Activated CD4-positive, alpha-beta T cell treated with anti-CD3 and anti-CD28 coated beads, Interleukin-2, amount 10 ng/mL, durations not matched to agents 24 days and 14 days (primary cell): Measurements from ENCODE around the gene ICAM3. TPM values are rescaled to one million over a fixed set of nuclear protein-coding genes. Genes with fewer than 3 reads are reported as not detected.

Source experiments
- DNase-seq: peaks from one replicate; pipeline ENCODE4 v3.0.0; 2022
- H3K27ac Mint-ChIP-seq: one replicate; pipeline ENCODE4 v1.8.0; 2022; ENCODE audit warnings: mild to moderate bottlenecking, mixed read lengths
- H3K27me3 Mint-ChIP-seq: one replicate; pipeline ENCODE4 v1.8.0; 2022; ENCODE audit warnings: mixed read lengths
- H3K36me3 Mint-ChIP-seq: one replicate; pipeline ENCODE4 v1.8.0; 2022; ENCODE audit warnings: low read depth, mild to moderate bottlenecking, mixed read lengths
- H3K4me1 Mint-ChIP-seq: one replicate; pipeline ENCODE4 v1.8.0; 2021; ENCODE audit warnings: mixed read lengths
- H3K4me3 Mint-ChIP-seq: one replicate; pipeline ENCODE4 v1.8.0; 2022; ENCODE audit warnings: mild to moderate bottlenecking, moderate library complexity, mixed read lengths
- H3K9me3 Mint-ChIP-seq: one replicate; pipeline ENCODE4 v1.8.0; 2021; ENCODE audit warnings: mixed read lengths
- intact Hi-C: fragments of 100-400 bp; cut with micrococcal nuclease; formaldehyde crosslinking; loops from one replicate; pipeline ENCODE4 v1.15.1; 2023
- total RNA-seq: library from RNA; stranded (reverse); gene quantifications from 2 replicates; pipeline ENCODE4 v1.2.3, GENCODE V29; 2022

The ICAM3 gene
- total RNA-seq, 1 donor from 2014 or later, result 104 TPM

DNA sequence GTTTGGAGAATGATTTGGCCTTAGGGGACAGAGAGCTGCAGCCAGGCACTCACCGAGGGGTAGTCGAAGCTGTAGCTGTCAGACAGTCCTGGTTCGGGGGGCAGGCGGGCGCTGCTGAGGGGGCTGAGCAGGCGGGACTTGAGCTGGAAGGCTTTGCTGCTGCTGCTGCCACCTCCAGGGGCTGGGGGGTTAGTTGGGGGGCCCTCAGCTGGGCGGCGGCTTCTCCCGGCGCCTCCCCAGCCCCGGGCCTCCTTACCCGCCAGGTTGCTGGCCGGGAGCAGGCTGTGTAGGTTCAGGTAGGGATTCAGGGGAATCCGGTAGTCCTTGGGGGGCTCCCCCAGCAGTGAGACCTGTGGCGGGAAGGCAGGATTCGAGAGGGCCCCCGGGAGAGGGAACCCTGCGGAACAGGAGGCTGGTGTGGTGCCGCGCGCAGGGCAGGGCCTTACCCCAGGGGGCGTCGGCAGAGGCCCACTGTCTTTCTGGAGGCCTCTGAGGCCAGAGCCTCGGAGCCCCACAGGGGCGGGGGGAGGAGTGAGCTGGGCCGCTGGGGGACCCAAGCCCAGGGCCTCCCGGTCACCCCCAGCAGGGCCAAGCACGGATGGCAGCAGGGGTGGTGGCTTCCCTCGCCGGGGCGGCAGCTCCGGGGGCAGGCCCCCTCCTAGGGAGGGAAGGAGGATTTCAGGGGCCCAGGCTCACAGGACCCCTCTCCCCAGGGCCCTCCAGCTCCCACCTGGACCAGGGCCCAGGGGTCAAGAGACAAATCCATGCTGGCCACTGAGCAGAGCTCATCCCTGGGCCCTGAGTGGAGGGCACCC, 18.6 kb downstream of the ICAM3 start:
- Mint-ChIP-seq H3K4me1 (peaks cover 6% of the 10 kb centered on the region), H3K27me3 (no peaks in the 10 kb centered on the region), H3K27ac (no peak overlapping the region), H3K36me3 (peaks cover 37% of the 10 kb centered on the region), H3K4me3 (no peak overlapping the region), H3K9me3 (no peaks in the 10 kb centered on the region)
- intact Hi-C loops, result no loop called here
- DNase-seq, result no peak

DNA sequence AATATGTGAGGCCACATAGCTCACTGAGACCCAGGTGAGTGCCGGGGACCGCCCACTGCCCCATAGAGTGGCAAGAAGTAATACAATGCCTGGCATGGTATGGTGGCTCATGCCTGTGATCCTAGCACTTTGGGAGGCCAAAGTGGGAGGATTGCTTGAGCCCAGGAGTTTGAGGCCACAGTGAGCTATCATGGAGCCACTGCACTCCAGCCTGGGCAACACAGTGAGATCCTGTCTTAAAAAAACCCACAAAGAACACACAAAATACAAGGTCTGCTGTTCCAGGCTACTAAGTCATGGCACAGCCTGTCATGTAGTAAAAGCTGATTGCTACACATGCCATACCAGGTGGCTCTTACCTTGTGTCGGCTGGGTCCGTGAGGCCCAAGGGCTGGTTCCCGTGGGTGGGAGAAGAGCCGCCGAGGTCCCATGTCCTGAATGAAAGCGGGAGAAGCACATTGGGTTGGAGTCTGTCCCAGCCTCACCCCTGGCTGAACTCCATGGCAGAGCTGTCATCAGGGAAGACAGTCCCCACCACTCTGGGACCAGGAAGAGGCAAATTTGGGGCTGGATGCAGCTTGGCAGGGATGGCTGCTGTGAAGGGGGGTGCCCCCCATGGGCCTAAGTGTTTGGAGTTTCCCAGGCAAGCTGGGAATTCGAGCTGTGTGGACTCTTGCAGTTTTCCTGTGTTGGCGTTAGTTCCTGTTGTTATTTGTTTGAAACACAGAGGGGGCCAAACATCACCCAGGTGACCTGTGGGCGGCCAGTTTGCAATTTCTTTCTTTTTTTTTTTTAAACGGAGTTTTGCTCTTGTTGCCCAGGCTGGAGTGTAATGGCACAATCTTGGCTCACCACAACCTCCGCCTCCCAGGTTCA, 20.4 kb downstream of the ICAM3 start:
- intact Hi-C loops, result loop anchor here (5.0 kb wide), 1 partner anchor 47 kb away; the partner anchor contains the start of gene ICAM1
- H3K4me3 Mint-ChIP-seq, result no peak overlapping the region
- no peak overlapping the region for H3K27ac Mint-ChIP-seq

DNA sequence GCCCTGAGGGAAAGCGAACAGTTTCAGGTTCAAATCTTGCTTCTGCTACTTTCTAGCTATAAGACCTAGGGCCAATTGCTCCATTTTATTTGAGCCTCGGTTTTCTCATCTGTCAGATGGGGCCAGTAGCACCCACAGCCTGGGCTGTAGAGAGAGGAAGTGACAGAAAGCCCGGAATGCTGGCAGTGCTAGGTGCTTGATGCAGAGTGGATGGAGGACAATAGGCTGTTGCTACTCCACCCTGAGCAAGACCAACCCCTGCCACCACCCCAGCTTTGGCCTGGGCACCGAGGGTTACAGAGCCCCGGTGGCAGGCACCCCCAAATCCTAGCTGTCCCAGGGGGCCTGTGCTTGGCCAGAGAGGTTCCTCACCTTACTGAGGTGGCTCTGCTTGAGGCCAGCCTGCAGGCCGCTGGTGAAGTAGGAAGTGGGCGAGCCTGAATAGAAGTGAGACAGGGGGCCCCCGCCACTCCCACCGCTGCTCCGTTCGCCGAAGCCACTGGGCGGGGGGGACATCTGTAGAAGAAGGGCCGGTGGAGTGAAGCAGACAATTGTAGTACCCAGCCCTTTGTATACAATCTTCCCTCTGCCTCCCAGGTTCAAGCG, 21.5 kb downstream of the ICAM3 start:
- no peaks in the 10 kb centered on the region for H3K27me3 Mint-ChIP-seq
- peaks cover 26% of the 10 kb centered on the region for H3K36me3 Mint-ChIP-seq
- H3K9me3 Mint-ChIP-seq, result no peaks in the 10 kb centered on the region
- no peak for DNase-seq
- intact Hi-C loops, result loop anchor here (5.0 kb wide), 1 partner anchor 46 kb away; the partner anchor contains the start of gene ICAM1
- peaks cover 14% of the 10 kb centered on the region for H3K4me1 Mint-ChIP-seq
- H3K27ac Mint-ChIP-seq, result no peak overlapping the region
- no peak overlapping the region for H3K4me3 Mint-ChIP-seq

More for the DNA sequence above, 20.4 kb downstream of the ICAM3 start:
- no peaks in the 10 kb centered on the region for H3K9me3 Mint-ChIP-seq
- no peaks in the 10 kb centered on the region for H3K27me3 Mint-ChIP-seq
- DNase-seq, result no peak
- H3K4me1 Mint-ChIP-seq, result peaks cover 14% of the 10 kb centered on the region
- H3K36me3 Mint-ChIP-seq, result peaks cover 31% of the 10 kb centered on the region

DNA sequence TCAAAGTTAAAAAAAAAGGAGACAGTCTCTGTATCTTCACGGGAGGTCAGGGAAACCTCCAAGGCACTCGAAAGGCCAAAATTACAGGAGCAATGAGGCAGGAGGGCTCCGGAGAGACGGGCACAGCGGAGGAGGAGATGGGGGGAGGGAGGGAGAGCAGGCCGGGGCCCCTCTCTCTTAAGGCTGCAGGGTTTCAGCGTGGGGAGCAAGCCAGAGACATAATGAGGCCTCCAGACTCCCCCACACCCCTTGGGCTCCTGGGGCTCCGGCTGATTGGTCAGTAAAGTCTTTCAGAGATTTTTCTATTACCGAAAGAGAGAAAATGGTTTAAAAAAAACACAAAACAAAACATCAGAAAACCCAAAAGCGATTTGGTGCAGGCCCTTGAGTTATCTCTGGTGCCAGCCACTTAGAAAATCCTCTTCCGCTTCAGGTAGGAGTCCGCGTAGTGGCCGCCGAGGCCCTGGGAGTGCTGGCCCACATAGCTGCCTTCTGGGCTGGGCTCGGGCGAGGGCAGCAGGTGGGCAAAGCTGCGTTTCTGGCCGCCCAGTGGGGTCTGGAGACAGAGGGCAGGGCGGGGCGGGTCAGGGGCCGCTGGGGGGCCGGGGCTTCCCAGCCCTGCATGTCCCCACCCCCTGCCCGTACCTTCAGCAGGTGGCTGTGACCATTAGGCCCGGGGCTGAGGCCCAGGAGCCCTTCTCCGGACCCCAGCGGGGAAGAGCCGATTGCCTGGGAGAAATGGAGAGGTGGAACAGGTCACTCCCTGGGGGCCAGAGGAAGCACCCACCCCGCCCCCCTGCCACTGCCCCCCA, 22.2 kb downstream of the ICAM3 start:
- peaks cover 26% of the 10 kb centered on the region for H3K36me3 Mint-ChIP-seq
- no peaks in the 10 kb centered on the region for H3K9me3 Mint-ChIP-seq
- intact Hi-C loops, result loop anchor here (5.0 kb wide), 1 partner anchor 45 kb away; the partner anchor contains the start of gene ICAM1
- no peaks in the 10 kb centered on the region for H3K27me3 Mint-ChIP-seq
- H3K27ac Mint-ChIP-seq, result no peak overlapping the region
- H3K4me3 Mint-ChIP-seq, result no peak overlapping the region
- H3K4me1 Mint-ChIP-seq, result peaks cover 14% of the 10 kb centered on the region
- DNase-seq, result no peak

DNA sequence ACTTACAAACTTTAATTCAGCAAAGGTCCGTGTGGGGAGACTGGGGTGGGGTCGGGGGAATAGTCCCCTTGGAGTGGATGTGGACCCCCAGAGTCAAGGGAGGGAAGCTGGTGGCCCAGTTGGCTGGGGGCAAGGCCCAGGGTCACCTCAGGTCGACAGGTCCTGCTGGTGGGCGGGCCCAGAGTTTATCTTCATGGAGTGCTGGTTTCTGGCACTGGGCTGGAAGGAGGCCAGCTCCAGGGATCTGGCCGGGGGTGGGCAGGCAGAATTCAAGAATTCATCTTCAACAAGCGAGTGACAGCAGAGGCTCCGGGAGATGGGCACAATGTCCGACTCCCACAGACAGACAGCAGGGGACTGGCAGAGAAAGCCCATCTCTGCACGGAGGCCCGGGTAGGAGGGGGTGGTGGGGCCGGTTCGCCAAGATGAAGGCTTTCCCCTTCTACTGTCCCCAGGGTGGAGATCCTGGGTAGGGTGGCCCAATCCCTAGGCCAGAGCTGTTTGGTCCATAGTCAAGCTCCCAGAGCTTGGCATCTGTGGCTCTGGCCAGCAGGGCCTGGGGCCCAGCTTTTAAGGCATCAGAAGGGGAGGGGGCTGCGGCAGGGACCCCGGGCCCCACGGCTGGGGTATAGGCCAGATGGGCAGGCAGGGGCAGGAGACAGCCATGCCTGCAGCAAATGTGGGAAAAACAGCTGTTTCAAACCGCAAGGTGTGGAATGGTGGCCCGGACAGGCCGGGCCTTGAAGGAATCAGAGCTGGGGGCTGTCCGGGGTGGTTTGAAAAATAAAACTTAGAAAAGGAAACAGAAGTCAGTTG, 23.0 kb downstream of the ICAM3 start:
- no peak for DNase-seq
- Mint-ChIP-seq H3K4me1 (peaks cover 14% of the 10 kb centered on the region), H3K9me3 (no peaks in the 10 kb centered on the region), H3K4me3 (peak overlapping the region; percentile 86), H3K27ac (peak overlapping the region; percentile 83), H3K27me3 (no peaks in the 10 kb centered on the region), H3K36me3 (peaks cover 21% of the 10 kb centered on the region)
- intact Hi-C loops, result loop anchor here (5.0 kb wide), 1 partner anchor 44 kb away; the partner anchor contains the start of gene ICAM1

DNA sequence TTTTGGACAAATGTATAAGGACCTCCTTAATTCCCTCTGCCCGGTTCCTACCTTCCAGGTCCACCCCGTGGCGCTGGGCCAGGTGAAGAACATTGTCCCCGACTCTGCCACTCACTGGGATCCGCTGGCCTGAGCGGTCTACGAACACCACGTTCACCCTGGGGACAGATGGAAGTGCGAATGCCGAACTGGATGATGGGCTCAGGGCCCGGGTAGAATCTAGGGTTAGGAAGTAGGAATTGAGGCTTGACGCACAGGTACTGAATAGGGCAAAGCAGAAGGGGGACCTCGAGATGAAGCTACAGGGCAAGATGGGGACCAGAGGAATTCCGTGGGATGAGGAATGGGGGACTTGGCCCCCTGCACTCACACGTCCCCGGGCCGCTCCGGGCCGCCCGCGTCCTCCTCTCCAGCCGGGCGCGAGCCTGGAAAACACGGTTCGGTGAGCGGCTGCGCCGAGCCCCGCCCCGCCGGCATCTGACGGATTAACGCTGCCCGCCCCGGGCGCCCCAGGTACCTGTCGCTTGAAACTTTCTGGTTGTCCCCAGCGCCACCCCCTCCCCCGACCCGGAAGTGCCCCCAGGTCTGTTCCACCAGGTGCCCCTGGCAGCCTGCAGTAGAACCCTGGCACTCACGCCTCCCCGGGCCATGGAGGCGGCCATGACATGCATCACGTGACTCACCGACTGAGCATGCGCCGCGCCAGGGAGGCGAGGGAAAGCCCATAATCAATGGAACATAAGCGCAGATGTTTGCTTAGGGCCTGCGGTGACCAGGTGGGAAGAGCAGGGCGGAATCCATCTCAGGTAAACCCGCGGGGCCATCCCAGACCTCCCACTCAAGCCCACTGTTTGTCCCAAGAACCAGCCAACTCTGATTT, 23.8 kb downstream of the ICAM3 start, which contains the start of gene FDX2:
Gene FDX2 (minus strand): TSS at position 681 of the 880 bp plus-strand sequence. CDS start 19 bp downstream, at position 662.
- Mint-ChIP-seq H3K9me3 (no peaks in the 10 kb centered on the region), H3K4me3 (peak within 1 kb of the TSS; percentile 86), H3K27ac (peak within 1 kb of the TSS; percentile 83), H3K27me3 (no peaks in the 10 kb centered on the region), H3K36me3 (peaks cover 21% of the 10 kb centered on the region), H3K4me1 (peaks cover 14% of the 10 kb centered on the region)
- peak; percentile 97 for DNase-seq
- intact Hi-C loops, result loop anchor here (5.0 kb wide), 1 partner anchor 43 kb away; the partner anchor contains the start of gene ICAM1

DNA sequence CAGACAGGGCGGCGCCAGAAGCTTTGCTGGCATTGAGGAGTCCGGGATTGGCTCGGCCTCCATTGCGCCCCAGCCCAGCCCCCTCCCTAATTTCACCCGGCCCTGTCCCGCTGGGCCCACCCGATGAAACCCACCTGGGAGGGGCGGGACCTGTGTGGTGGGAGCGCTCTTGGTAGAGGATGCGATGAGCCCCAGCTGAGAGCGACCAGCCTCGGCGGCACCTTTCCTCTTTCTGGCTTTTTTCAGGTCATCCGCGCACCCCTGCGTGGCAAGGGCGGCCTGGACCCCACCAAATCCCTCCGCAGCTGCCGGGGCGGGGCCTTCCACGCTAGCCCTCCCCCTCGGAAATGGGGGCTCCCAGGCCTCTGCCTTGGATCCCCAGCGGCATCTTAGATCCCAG, 30.0 kb downstream of the ICAM3 start, which contains the start of gene ZGLP1:
Gene ZGLP1 (minus strand): TSS at position 393 of the 400 bp plus-strand sequence.
- intact Hi-C loops, result no loop called here
- no peak for DNase-seq
- Mint-ChIP-seq H3K4me3 (no peak within 1 kb of the TSS), H3K36me3 (peaks cover 1% of the 10 kb centered on the region), H3K4me1 (peaks cover 8% of the 10 kb centered on the region), H3K27ac (no peak within 1 kb of the TSS), H3K9me3 (no peaks in the 10 kb centered on the region), H3K27me3 (no peaks in the 10 kb centered on the region)

DNA sequence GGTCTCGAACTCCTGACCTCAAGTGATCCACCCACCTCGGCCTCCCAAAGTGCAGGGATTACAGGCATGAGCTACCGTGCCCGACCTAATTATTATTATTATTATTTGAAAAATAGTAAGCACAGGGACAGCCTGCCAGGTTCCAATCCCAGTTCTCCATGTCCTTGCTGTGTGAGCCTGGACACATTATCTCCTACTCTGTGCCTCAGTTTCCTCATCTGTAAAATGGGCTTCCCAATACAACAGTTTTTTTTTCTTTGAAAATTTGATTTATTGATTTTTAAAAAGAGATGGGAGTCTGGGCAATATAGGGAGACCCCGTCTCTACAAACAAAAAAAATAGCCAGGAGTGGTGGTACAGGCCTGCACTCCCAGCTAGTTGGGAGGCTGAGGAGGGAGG, 33.1 kb downstream of the ICAM3 start:
- Mint-ChIP-seq H3K36me3 (peaks cover 3% of the 10 kb centered on the region), H3K27me3 (peaks cover 3% of the 10 kb centered on the region), H3K4me3 (no peak overlapping the region), H3K27ac (no peak overlapping the region), H3K4me1 (peaks cover 14% of the 10 kb centered on the region), H3K9me3 (no peaks in the 10 kb centered on the region)
- intact Hi-C loops, result no loop called here
- no peak for DNase-seq

DNA sequence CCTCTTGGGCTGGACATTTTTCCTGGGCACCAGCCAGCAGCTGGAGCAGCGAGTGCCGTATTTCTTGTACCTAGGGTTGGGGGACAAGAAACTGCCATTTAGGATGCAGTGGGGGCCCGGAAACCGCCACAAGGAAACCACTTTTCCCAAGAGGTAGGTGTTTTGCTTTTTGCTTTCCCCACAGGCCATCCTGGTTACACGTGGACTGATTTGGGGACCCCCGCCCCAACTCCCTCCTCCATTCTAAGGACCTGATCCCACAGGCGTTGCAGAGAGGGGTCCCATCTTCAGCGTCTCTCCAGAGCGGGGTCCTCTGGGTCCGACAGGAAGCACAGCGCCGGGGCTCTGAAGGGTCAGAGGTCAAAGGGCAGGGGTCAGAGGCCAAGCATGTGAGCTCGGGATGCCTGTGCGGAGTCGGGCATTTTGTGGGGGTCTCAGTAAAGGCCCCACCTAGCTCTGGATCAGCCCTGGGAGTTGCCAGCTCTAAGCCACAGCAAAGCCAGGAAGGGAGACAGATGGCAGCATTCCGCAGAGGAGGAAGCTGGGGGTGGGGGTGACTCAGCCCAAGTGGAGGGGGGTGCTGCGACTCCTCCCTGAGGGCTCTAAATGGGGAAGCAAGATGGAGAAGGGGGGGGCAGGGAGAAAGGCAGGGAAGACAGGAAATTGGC, 34.2 kb downstream of the ICAM3 start:
- Mint-ChIP-seq H3K27me3 (peaks cover 5% of the 10 kb centered on the region), H3K27ac (no peak overlapping the region), H3K9me3 (no peaks in the 10 kb centered on the region), H3K4me1 (peaks cover 14% of the 10 kb centered on the region), H3K36me3 (peaks cover 3% of the 10 kb centered on the region), H3K4me3 (no peak overlapping the region)
- DNase-seq, result no peak
- intact Hi-C loops, result no loop called here

DNA sequence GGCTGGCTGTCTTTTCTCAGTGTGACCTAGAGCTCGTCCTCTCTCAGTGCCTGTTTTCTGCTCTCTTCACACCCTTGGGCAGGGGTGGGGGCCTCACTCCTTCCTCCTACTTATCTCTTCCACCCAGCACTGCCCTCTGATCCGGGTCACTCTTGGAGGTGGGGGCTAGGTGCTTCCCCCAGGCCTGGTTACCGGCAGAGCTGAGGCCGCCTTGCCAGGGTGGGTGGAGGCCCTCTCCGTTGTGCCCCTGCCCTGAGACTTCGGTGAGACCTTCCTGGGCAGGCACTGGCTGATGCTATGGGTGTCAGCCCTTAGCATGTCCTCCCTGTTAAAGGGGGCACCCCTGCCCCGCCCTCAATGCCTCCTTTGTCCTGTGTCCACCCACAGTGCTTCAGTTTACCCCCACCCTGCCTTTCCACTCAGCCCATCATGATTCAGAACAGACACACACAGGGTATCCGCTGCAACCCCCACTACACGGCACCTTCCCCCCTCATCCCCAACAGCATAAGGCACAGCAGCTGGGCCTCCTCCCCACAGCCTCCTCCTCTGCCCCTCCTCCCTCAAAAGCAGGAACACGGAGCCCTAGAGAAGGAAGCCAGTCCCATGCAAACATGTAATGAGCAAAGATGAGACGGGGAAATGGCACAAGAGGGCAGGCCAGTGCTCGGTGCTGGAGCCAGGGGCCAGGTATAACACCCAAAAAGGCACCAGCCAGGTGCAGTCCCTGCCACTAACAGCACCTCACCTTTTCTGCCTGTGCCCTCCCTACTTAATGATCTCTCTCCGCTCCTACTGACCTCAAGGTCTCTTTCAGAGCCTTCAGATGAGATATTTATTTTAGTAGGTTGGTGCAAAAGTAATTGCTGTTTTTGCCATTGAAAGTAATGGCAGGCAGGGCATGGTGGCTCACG, 39.6 kb downstream of the ICAM3 start:
- Mint-ChIP-seq H3K36me3 (peaks cover 5% of the 10 kb centered on the region), H3K4me1 (peaks cover 18% of the 10 kb centered on the region), H3K9me3 (no peaks in the 10 kb centered on the region), H3K27me3 (peaks cover 19% of the 10 kb centered on the region), H3K27ac (no peak overlapping the region), H3K4me3 (no peak overlapping the region)
- intact Hi-C loops, result no loop called here
- no peak for DNase-seq
